NT2/D1 (cell line): ENCODE measurements around the gene LSM2.

Experiments
- SUZ12 ChIP-seq: IDR thresholded peaks from 2 replicates; pipeline ENCODE4 v1.6.1; 2011; ENCODE audit not compliant: insufficient read length, insufficient read depth; ENCODE audit errors: extremely low read depth
- YY1 ChIP-seq: IDR thresholded peaks from 2 replicates; pipeline ENCODE4 v1.6.1; 2011; ENCODE audit not compliant: insufficient read length, insufficient read depth
- ZNF274 ChIP-seq: IDR thresholded peaks from 2 replicates; pipeline ENCODE4 v1.6.1; 2011; ENCODE audit warnings: mild to moderate bottlenecking, low read depth, low read length

- TF ChIP-seq YY1, result no peak
- TF ChIP-seq SUZ12, result no peak
- no peak for TF ChIP-seq ZNF274
These were observed 13.1 kb upstream of the LSM2 start for GRCh38 chr6:31819871-31820299.
